Mesenchymal stem cell (in vitro differentiated cells and primary cell): ENCODE data around the gene C11orf91. TPM values are rescaled to one million over a fixed set of nuclear protein-coding genes. Genes with fewer than 3 reads are reported as not detected.

Experiments used
- DNase-seq: peaks from one replicate; pipeline ENCODE4 v3.0.0-alpha.2; 2013
- H2AFZ ChIP-seq: one replicate; pipeline ENCODE4 v1.6.1; 2013; ENCODE audit warnings: low read depth, mild to moderate bottlenecking, control low read depth, inconsistent platforms, low read length, moderate library complexity
- H2AK5ac ChIP-seq: 2 replicates; pipeline ENCODE4 v1.6.1; 2013; ENCODE audit warnings: low read length, moderate library complexity, mild to moderate bottlenecking, inconsistent platforms; ENCODE audit not compliant: severe bottlenecking
- H2BK120ac ChIP-seq: one replicate; pipeline ENCODE4 v1.6.1; 2013; ENCODE audit warnings: low read depth, mild to moderate bottlenecking, inconsistent platforms, low read length, moderate library complexity
- H2BK12ac ChIP-seq, 2 experiments: one replicate each; pipeline ENCODE4 v1.6.1; 2013; ENCODE audit warnings: inconsistent platforms in 2 of 2, low read length in 2 of 2, mild to moderate bottlenecking in 2 of 2, moderate library complexity in 2 of 2, control low read depth in 1 of 2
- H2BK15ac ChIP-seq: one replicate; pipeline ENCODE4 v1.6.1; 2013; ENCODE audit warnings: mild to moderate bottlenecking, low read depth, inconsistent platforms; ENCODE audit not compliant: poor library complexity, severe bottlenecking
- H2BK5ac ChIP-seq: 2 replicates; pipeline ENCODE4 v1.6.1; 2013; ENCODE audit warnings: low read depth, mild to moderate bottlenecking, low read length, control low read depth, inconsistent platforms; ENCODE audit not compliant: poor library complexity, severe bottlenecking
- H3K14ac ChIP-seq, 2 experiments: one replicate each; pipeline ENCODE4 v1.6.1; 2013; ENCODE audit warnings: inconsistent platforms in 2 of 2, low read length in 2 of 2, control low read depth in 1 of 2, mild to moderate bottlenecking in 1 of 2, moderate library complexity in 1 of 2
- H3K18ac ChIP-seq, 2 experiments: one replicate each; pipeline ENCODE4 v1.6.1; 2013; ENCODE audit warnings: inconsistent platforms in 2 of 2, low read length in 2 of 2, control low read depth in 1 of 2, low read depth in 1 of 2, mild to moderate bottlenecking in 1 of 2
- H3K23ac ChIP-seq, 2 experiments: one replicate each; pipeline ENCODE4 v1.6.1; 2013; ENCODE audit warnings: inconsistent platforms in 2 of 2, low read length in 2 of 2, mild to moderate bottlenecking in 2 of 2, moderate library complexity in 2 of 2, control low read depth in 1 of 2
- H3K27ac ChIP-seq: 2 replicates; pipeline ENCODE4 v1.5.1; 2013; ENCODE audit warnings: mild to moderate bottlenecking, moderate library complexity, low read length, control low read depth, inconsistent platforms; ENCODE audit not compliant: poor library complexity, severe bottlenecking
- H3K27me3 ChIP-seq, 2 experiments: 2 replicates each; pipeline versions ENCODE4 v1.6.1 to v1.7.0; 2013; ENCODE audit warnings: low read length in 2 of 2, mild to moderate bottlenecking in 2 of 2, moderate library complexity in 2 of 2, control low read depth in 1 of 2, inconsistent platforms in 1 of 2; ENCODE audit not compliant: control insufficient read depth in 1 of 2, insufficient read depth in 1 of 2
- H3K36me3 ChIP-seq, 2 experiments: 2 replicates each; pipeline versions ENCODE4 v1.6.1 to v1.7.0; 2013; ENCODE audit warnings: low read length in 2 of 2, control low read depth in 1 of 2, inconsistent platforms in 1 of 2, low read depth in 1 of 2, mild to moderate bottlenecking in 1 of 2; ENCODE audit not compliant: insufficient read depth in 2 of 2, control insufficient read depth in 1 of 2
- H3K4ac ChIP-seq, 2 experiments: one replicate each; pipeline ENCODE4 v1.6.1; 2013; ENCODE audit warnings: inconsistent platforms in 2 of 2, low read length in 2 of 2, mild to moderate bottlenecking in 2 of 2, moderate library complexity in 2 of 2, control low read depth in 1 of 2, low read depth in 1 of 2
- H3K4me1 ChIP-seq: 2 replicates; pipeline ENCODE4 v1.6.1; 2013; ENCODE audit warnings: low read depth, low read length, control low read depth; ENCODE audit not compliant: control insufficient read depth, insufficient read depth
- H3K4me2 ChIP-seq: 2 replicates; pipeline ENCODE4 v1.6.1; 2013; ENCODE audit warnings: low read length, mild to moderate bottlenecking, inconsistent platforms; ENCODE audit not compliant: poor library complexity, severe bottlenecking
- H3K4me3 ChIP-seq, 2 experiments: 2 replicates each; pipeline versions ENCODE4 v1.5.1 to v1.7.0; 2013; ENCODE audit warnings: low read length in 2 of 2, mild to moderate bottlenecking in 2 of 2, control low read depth in 1 of 2, low read depth in 1 of 2; ENCODE audit not compliant: insufficient read depth in 1 of 2
- H3K79me1 ChIP-seq: replicated peaks from 2 replicates; pipeline ENCODE4 v1.6.1; 2013; ENCODE audit warnings: mild to moderate bottlenecking, control low read depth, low read length, inconsistent platforms; ENCODE audit not compliant: poor library complexity, severe bottlenecking
- H3K9ac ChIP-seq: 2 replicates; pipeline ENCODE4 v1.7.0; 2013; ENCODE audit warnings: mild to moderate bottlenecking, low read length, moderate library complexity
- H3K9me3 ChIP-seq: 2 replicates; pipeline ENCODE4 v1.7.0; 2013; ENCODE audit warnings: mild to moderate bottlenecking, low read length; ENCODE audit not compliant: control insufficient read depth
- H4K8ac ChIP-seq: one replicate; pipeline ENCODE4 v1.6.1; 2013; ENCODE audit warnings: inconsistent platforms, mild to moderate bottlenecking, low read length, moderate library complexity
- H4K91ac ChIP-seq: one replicate; pipeline ENCODE4 v1.6.1; 2013; ENCODE audit warnings: mild to moderate bottlenecking, low read length, inconsistent platforms
- WGBS: methylation state at CpG from one replicate; pipeline ENCODE4 v1.1.7; 2013; ENCODE audit warnings: mixed read lengths; 5-methylcytosine and 5-hydroxymethylcytosine counted together
- polyA plus RNA-seq, 2 experiments: library from polyadenylated mRNA; stranded (reverse); fragments of 200-250 nt; gene quantifications; one replicate each; pipeline ENCODE4 v1.2.3, GENCODE V29; 2013

Gene C11orf91, protein sequence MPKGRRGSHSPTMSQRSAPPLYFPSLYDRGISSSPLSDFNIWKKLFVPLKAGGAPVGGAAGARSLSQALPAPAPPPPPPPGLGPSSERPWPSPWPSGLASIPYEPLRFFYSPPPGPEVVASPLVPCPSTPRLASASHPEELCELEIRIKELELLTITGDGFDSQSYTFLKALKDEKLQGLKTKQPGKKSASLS
- not detected for polyA plus RNA-seq (2013, experiment 1 of 2)
- polyA plus RNA-seq (2013, experiment 2 of 2): 0.07 TPM

DNA sequence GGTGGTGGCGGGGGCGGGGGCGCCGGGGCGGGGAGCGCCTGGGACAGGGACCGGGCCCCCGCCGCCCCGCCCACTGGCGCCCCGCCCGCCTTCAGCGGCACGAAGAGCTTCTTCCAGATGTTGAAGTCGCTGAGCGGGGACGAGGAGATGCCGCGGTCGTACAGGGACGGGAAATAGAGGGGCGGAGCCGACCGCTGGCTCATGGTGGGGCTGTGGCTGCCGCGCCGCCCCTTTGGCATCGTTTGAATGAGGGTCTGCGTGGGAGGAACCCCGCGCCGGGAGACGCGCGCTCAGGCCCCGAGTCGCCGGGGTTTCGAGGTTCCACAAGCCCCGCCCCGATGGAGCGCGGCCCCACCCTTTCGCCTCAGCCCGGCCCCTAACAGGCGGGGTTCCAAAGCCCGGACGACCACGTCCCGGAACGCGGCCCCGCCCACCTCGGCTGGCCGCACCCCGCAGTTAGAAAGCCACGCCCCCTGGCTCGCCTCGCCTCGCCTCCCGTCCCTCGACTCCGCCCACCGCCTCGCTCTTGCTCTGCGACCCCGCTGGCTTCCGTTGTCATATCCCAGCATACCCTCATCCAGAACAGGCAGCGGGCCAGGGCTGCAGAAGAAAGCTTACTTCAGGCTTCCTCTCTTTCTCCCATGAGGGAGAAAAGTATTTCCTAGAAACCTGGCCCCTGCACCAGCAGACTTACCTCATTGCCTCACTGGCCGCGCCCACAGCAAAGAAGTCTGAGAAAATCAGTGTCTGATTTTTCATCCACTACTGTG, at the start of gene C11orf91:
C11orf91 (minus strand) TSS at position 325 of the 770 bp plus-strand sequence; CDS start at position 239, 86 bp downstream.
- peaks cover 8% of the 10 kb centered on the region for H3K79me1 ChIP-seq
- H3K23ac ChIP-seq: no peak within 1 kb of the TSS
- H3K4me3 ChIP-seq: peak within 1 kb of the TSS; percentile 71 to 76
- peak within 1 kb of the TSS; percentile 74 for H3K9ac ChIP-seq
- no peak within 1 kb of the TSS for H2BK5ac ChIP-seq
- H3K4me2 ChIP-seq: peak within 1 kb of the TSS; percentile 76
- peak within 1 kb of the TSS; percentile 90 for H3K27ac ChIP-seq
- H3K18ac ChIP-seq: peak within 1 kb of the TSS; percentile 83 to 87
- no peaks in the 10 kb centered on the region for H3K9me3 ChIP-seq
- peaks cover 15% of the 10 kb centered on the region for H3K4me1 ChIP-seq
- H3K4ac ChIP-seq: peak within 1 kb of the TSS; percentile 59 to 77
- H3K36me3 ChIP-seq: peaks cover 7 to 20% of the 10 kb centered on the region in 2 experiments
- H2BK120ac ChIP-seq: peak within 1 kb of the TSS; percentile 91
- H2BK15ac ChIP-seq: peak within 1 kb of the TSS; percentile 96
- DNase-seq: peak; percentile 95
- peak within 1 kb of the TSS; percentile 81 for H4K91ac ChIP-seq
- peak within 1 kb of the TSS; percentile 12 to 56 for H2BK12ac ChIP-seq
- peak within 1 kb of the TSS in 1 of 2 experiments; percentile 89 for H3K14ac ChIP-seq
- peak within 1 kb of the TSS; percentile 26 for H2AK5ac ChIP-seq
- no peaks in the 10 kb centered on the region for H3K27me3 ChIP-seq
- peak within 1 kb of the TSS; percentile 71 for H4K8ac ChIP-seq
- 2% methylated on average over 60 of the region's 72 CpGs for WGBS
- H2AFZ ChIP-seq: peak within 1 kb of the TSS; percentile 73

DNA sequence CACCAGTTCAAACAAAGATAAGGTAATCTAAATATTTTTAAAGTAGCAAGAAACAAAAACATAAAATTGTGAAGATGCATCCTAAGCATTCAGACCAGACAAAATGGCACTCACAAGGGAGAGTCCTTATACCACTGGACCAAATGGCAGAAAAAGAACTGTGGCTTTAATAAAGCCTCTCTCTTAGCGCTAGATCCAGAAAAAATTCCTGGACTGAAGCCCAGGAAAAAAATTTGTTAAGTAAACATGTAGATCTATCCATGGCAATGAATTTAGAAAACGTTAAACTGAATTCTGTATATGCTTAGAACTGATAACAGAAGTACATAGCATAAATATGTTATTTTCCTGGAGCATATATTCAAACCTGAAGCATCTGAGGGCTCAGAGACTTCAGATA, 47.4 kb upstream of the C11orf91 start:
- Histone ChIP-seq H2BK12ac (no peak overlapping the region), H3K4ac (no peak overlapping the region), H3K27ac (no peak overlapping the region), H2BK15ac (no peak overlapping the region), H3K27me3 (no peaks in the 10 kb centered on the region), H2AK5ac (no peak overlapping the region), H3K36me3 (peaks cover 3 to 56% of the 10 kb centered on the region in 2 experiments), H3K9ac (peak overlapping the region; percentile 9), H3K4me2 (no peak overlapping the region), H3K9me3 (no peaks in the 10 kb centered on the region), H3K14ac (no peak overlapping the region), H3K18ac (no peak overlapping the region), H3K23ac (no peak overlapping the region), H3K4me1 (no peaks in the 10 kb centered on the region), H3K79me1 (no peaks in the 10 kb centered on the region), H4K91ac (no peak overlapping the region), H2BK5ac (no peak overlapping the region), H4K8ac (no peak overlapping the region), H3K4me3 (no peak overlapping the region), H2BK120ac (no peak overlapping the region), H2AFZ (no peak overlapping the region)
- 100% methylated on average over 1 of the region's 2 CpGs for WGBS
- DNase-seq: peak; percentile 52

DNA sequence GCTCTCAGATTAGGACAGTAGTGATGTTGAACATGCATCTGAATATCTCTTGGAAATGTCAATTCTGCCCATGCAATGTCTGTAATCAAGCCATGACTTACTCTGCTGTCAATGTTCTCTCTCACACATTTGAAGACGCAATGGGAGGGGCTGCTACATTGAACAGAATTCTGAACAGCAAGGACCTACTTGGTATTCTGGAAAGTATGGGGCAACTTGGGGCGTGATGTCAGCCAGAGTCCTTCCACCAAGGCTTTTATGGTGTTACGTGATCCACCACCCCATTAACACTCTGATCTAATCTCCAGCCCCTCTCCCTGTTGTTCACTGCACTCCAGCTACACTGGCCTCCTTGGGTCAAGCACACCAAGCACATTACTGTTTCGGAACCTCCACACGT, 42.7 kb upstream of the C11orf91 start:
- Histone ChIP-seq H3K79me1 (no peaks in the 10 kb centered on the region), H2BK12ac (no peak overlapping the region), H2AFZ (no peak overlapping the region), H3K4ac (no peak overlapping the region), H4K8ac (no peak overlapping the region), H3K27me3 (no peaks in the 10 kb centered on the region), H3K14ac (no peak overlapping the region), H3K9me3 (no peaks in the 10 kb centered on the region), H3K4me1 (no peaks in the 10 kb centered on the region), H2BK120ac (no peak overlapping the region), H3K23ac (no peak overlapping the region), H3K4me2 (no peak overlapping the region), H2AK5ac (no peak overlapping the region), H3K9ac (no peak overlapping the region), H2BK5ac (no peak overlapping the region), H3K36me3 (peaks cover 6 to 33% of the 10 kb centered on the region in 2 experiments), H3K4me3 (no peak overlapping the region), H2BK15ac (no peak overlapping the region), H3K27ac (no peak overlapping the region), H3K18ac (no peak overlapping the region), H4K91ac (no peak overlapping the region)
- WGBS: 93% methylated on average over 5 of the region's 5 CpGs
- no peak for DNase-seq

DNA sequence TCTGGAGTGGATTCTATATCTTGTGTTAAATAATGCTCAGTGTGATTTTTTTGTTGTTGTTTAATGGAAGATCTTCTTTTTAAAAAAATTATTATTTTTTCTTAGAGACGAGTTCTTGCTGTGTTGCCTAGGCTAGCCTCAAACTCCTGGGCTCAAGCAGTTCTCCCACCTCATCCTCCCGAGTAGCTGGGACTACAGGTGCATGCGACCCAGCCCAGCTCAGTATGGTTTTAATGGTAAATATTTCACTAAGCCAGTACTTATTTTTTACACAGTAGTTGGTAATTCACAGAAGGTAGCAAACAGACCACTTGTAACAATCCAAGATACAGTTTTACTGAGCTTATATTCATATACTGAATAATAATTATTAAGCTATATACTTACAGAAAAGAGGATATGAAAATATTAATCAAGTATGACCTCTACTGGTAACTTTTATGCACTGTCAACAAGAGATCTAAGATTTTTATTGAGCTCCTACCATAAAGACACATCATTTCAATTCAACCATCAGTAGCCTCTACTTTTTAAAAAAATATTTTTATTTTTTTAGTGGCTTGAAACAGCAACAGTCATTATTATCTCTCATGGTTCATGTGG, 41.7 kb upstream of the C11orf91 start:
- no peak overlapping the region for H2AK5ac ChIP-seq
- H2BK5ac ChIP-seq: no peak overlapping the region
- no peak overlapping the region for H3K4ac ChIP-seq
- H3K36me3 ChIP-seq: peaks cover 6 to 31% of the 10 kb centered on the region in 2 experiments
- no peak overlapping the region for H3K14ac ChIP-seq
- no peak overlapping the region for H4K8ac ChIP-seq
- H3K23ac ChIP-seq: no peak overlapping the region
- H2BK120ac ChIP-seq: no peak overlapping the region
- H2BK15ac ChIP-seq: no peak overlapping the region
- H4K91ac ChIP-seq: no peak overlapping the region
- DNase-seq: peak; percentile 36
- H3K79me1 ChIP-seq: no peaks in the 10 kb centered on the region
- no peaks in the 10 kb centered on the region for H3K4me1 ChIP-seq
- H2AFZ ChIP-seq: no peak overlapping the region
- no peak overlapping the region for H3K27ac ChIP-seq
- no peaks in the 10 kb centered on the region for H3K27me3 ChIP-seq
- no CpG with 5 or more reads among the region's 3 CpGs for WGBS
- no peaks in the 10 kb centered on the region for H3K9me3 ChIP-seq
- H3K18ac ChIP-seq: no peak overlapping the region
- no peak overlapping the region for H3K4me3 ChIP-seq
- no peak overlapping the region for H3K4me2 ChIP-seq
- no peak overlapping the region for H2BK12ac ChIP-seq
- H3K9ac ChIP-seq: no peak overlapping the region
